Activated CD8-positive, alpha-beta memory T cell treated with anti-CD3 and anti-CD28 coated beads, Interleukin-2, amount 10 ng/mL, durations not matched to agents 7 days and 5 days (primary cell): ENCODE data around the gene ZNF24. TPM values are rescaled to one million over a fixed set of nuclear protein-coding genes. Genes with fewer than 3 reads are reported as not detected.

Experiments
- ATAC-seq: fragments of 150-1000 bp; cut with Tn5 transposase; one replicate; pipeline ENCODE4 v1.10.0; 2021; ENCODE audit warnings: moderate library complexity
- CTCF ChIA-PET: fragments of 350-600 bp; sonication (Branson Sonifier 250); formaldehyde crosslinking; loops from one replicate; lab custom pipeline; 2021; ENCODE audit warnings: antibody characterized with exemption; lab: Charles Lee
- DNase-seq: peaks from one replicate; pipeline ENCODE4 v3.0.0-alpha.2; 2020
- H3K27ac Mint-ChIP-seq: one replicate; pipeline ENCODE4 v1.8.0; 2021; ENCODE audit warnings: mild to moderate bottlenecking, mixed read lengths
- H3K27me3 Mint-ChIP-seq: one replicate; pipeline ENCODE4 v1.8.0; 2021; ENCODE audit warnings: mixed read lengths
- H3K36me3 Mint-ChIP-seq: one replicate; pipeline ENCODE4 v1.8.0; 2021; ENCODE audit warnings: mild to moderate bottlenecking, mixed read lengths
- H3K4me1 Mint-ChIP-seq: one replicate; pipeline ENCODE4 v1.8.0; 2021; ENCODE audit warnings: mixed read lengths
- H3K4me3 Mint-ChIP-seq: one replicate; pipeline ENCODE4 v1.8.0; 2021; ENCODE audit warnings: mild to moderate bottlenecking, moderate library complexity, mixed read lengths
- H3K9me3 Mint-ChIP-seq: one replicate; pipeline ENCODE4 v1.8.0; 2022; ENCODE audit warnings: low read depth, mixed read lengths
- total RNA-seq, 2 experiments: library from RNA; stranded (reverse); gene quantifications; one replicate each; pipeline ENCODE4 v1.2.3, GENCODE V29; 2021

The ZNF24 gene
- total RNA-seq, 2 experiments from 2014 or later, result 44.2 to 51.7 TPM

- peak; percentile 56 for DNase-seq
- CTCF ChIA-PET, result no interaction called here
- H3K4me3 Mint-ChIP-seq, result peak overlapping the region; percentile 73
- peaks cover 16% of the 10 kb centered on the region for H3K27me3 Mint-ChIP-seq
- H3K4me1 Mint-ChIP-seq, result peaks cover 12% of the 10 kb centered on the region
- peak; percentile 65 for ATAC-seq
- peak overlapping the region; percentile 60 for H3K27ac Mint-ChIP-seq
- no peaks in the 10 kb centered on the region for H3K36me3 Mint-ChIP-seq
- no peaks in the 10 kb centered on the region for H3K9me3 Mint-ChIP-seq
Measured at GRCh38 chr18:35376393-35376741, 32.1 kb upstream of the ZNF24 start.

DNA sequence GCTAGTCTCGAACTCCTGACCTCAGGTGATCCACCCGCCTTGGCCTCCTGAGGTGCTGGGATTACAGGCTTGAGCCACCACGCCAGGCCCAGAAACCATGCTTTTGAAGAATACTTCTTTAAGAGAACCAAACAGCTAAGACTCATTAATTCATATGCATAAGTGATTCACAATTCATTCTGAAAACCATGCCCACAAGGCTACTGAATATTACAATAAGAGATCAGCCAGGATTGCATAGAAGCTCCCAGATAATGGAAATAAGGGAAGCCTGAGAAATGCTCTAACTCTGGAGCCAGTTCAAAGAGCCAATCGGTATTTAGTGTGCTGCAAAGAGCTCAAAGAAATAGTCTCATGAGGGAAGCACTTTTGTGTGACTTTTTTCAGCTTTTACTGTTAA is 30.5 kb upstream of the ZNF24 start:
- no peak for DNase-seq
- no peak for ATAC-seq

DNA sequence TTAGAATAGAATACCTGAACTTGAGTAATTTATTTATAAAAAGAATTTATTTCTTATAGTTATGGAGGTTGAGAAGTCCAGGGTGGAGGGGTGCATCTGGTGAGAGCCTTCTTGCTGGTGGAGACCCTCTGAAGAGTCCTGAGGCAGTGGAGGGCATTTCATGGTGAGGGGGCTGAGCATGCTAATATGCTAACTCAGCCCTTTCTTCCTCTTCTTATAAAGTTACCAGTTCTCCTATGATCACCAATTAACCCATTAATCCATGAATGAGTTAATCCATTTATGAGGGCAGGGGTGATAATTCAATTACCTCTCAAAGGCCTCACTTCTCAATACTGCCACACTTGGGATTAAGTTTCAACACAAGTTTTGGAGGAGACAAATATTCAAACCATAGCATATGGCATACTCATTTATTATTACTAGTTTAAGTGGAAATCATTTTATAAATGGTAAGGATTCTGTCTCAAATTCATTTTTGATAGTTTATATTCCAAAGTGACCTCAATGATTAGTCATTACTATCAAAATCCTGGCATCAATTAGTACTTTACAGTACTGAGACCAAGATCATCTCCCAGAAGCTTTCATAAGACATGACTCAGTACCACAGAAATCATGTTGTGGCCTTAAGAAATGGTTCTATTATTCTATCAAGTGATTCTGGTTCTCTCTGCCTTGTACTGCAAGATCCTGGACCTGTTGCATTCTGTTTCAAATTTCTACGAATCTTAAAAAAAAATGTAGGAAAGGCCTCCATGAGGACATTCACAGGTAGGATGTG is 27.4 kb upstream of the ZNF24 start:
- Mint-ChIP-seq H3K4me1 (peaks cover 11% of the 10 kb centered on the region), H3K36me3 (no peaks in the 10 kb centered on the region), H3K27me3 (no peaks in the 10 kb centered on the region), H3K27ac (no peak overlapping the region), H3K9me3 (no peaks in the 10 kb centered on the region), H3K4me3 (no peak overlapping the region)
- no peak for ATAC-seq
- no peak for DNase-seq
- CTCF ChIA-PET, result interaction anchor here (1.7 to 2.9 kb wide), 2 partner anchors 15 to 16 kb away, joined by 4 to 10 read pairs; no protein-coding TSS in a partner anchor

More for the DNA sequence above, 30.5 kb upstream of the ZNF24 start:
- Mint-ChIP-seq H3K36me3 (no peaks in the 10 kb centered on the region), H3K4me1 (peaks cover 12% of the 10 kb centered on the region), H3K4me3 (no peak overlapping the region), H3K27ac (no peak overlapping the region), H3K9me3 (no peaks in the 10 kb centered on the region), H3K27me3 (peaks cover 16% of the 10 kb centered on the region)
- CTCF ChIA-PET, result interaction anchor here (1.0 kb wide), 1 partner anchor 143 kb away, joined by 3 read pairs; no protein-coding TSS in a partner anchor

GRCh38 chr18:35369126-35369525 is 24.9 kb upstream of the ZNF24 start:
- Mint-ChIP-seq H3K27ac (no peak overlapping the region), H3K9me3 (no peaks in the 10 kb centered on the region), H3K4me1 (peaks cover 4% of the 10 kb centered on the region), H3K27me3 (no peaks in the 10 kb centered on the region), H3K4me3 (no peak overlapping the region), H3K36me3 (no peaks in the 10 kb centered on the region)
- DNase-seq, result no peak
- CTCF ChIA-PET, result no interaction called here
- ATAC-seq, result no peak

- DNase-seq (no peak), ATAC-seq (no peak)
- Mint-ChIP-seq H3K4me1 (peaks cover 4% of the 10 kb centered on the region), H3K9me3 (no peaks in the 10 kb centered on the region), H3K36me3 (no peaks in the 10 kb centered on the region), H3K27ac (no peak overlapping the region), H3K4me3 (no peak overlapping the region), H3K27me3 (no peaks in the 10 kb centered on the region)
- CTCF ChIA-PET, result no interaction called here
Measured at GRCh38 chr18:35368595-35368994, 24.4 kb upstream of the ZNF24 start.

GRCh38 chr18:35362531-35362930 is 18.3 kb upstream of the ZNF24 start:
- Mint-ChIP-seq H3K4me1 (no peaks in the 10 kb centered on the region), H3K27me3 (no peaks in the 10 kb centered on the region), H3K36me3 (no peaks in the 10 kb centered on the region), H3K4me3 (no peak overlapping the region), H3K27ac (no peak overlapping the region), H3K9me3 (no peaks in the 10 kb centered on the region)
- no peak for DNase-seq
- ATAC-seq, result no peak
- CTCF ChIA-PET, result interaction anchor here (1.0 kb wide), 1 partner anchor 24 kb away, joined by 3 read pairs; no protein-coding TSS in a partner anchor

DNA sequence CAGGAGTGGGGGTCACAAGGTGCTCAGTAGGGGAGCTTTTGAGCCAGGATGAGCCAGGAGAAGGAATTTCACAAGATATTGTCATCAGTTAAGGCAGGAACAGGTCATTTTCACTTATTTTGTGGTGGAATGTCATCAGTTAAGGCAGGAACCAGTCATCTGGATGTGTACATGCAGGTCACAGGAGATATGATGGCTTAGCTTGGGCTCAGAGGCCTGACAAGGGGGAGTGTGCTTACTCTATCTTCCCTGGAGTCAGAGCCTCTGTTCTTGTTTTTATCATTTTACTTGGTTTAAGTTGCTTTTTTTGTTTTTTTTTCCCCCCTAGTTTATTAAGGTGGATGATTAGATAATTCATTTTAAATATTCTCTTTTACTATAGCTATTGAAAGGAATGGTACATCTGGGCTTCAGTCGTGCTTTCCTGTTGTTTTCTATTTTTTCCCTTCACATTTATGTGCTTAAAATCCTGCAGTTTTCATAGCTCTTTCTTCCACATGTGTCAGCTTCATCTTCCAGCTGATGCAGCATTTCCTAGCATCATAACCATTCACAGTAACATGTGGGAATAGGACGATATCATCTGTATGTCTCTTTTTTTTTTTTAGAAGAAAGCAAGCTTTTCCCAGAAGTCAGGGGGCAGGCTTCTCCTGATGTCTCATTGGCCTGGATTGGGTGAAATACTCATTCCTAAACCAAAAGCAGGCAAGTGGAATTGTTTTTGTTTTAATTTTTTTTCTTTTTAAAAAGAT is 17.5 kb upstream of the ZNF24 start:
- ATAC-seq (no peak), DNase-seq (no peak)
- Mint-ChIP-seq H3K27me3 (no peaks in the 10 kb centered on the region), H3K9me3 (no peaks in the 10 kb centered on the region), H3K4me3 (no peak overlapping the region), H3K36me3 (no peaks in the 10 kb centered on the region), H3K4me1 (no peaks in the 10 kb centered on the region), H3K27ac (no peak overlapping the region)
- CTCF ChIA-PET, result interaction anchor here (1.0 kb wide), 1 partner anchor 25 kb away, joined by 3 read pairs; no protein-coding TSS in a partner anchor

GRCh38 chr18:35355140-35355618 is 11.0 kb upstream of the ZNF24 start:
- no peaks in the 10 kb centered on the region for H3K27me3 Mint-ChIP-seq
- no peaks in the 10 kb centered on the region for H3K4me1 Mint-ChIP-seq
- peaks cover 6% of the 10 kb centered on the region for H3K9me3 Mint-ChIP-seq
- ATAC-seq (peak; percentile 76), DNase-seq (peak; percentile 67)
- CTCF ChIA-PET, result interaction anchor here (0.6 to 3.2 kb wide), 6 partner anchors 9 to 124 kb away, joined by 3 to 37 read pairs (median 4); partner anchors contain the start of gene ZNF24
- no peak overlapping the region for H3K4me3 Mint-ChIP-seq
- H3K36me3 Mint-ChIP-seq, result peaks cover 7% of the 10 kb centered on the region
- H3K27ac Mint-ChIP-seq, result no peak overlapping the region

DNA sequence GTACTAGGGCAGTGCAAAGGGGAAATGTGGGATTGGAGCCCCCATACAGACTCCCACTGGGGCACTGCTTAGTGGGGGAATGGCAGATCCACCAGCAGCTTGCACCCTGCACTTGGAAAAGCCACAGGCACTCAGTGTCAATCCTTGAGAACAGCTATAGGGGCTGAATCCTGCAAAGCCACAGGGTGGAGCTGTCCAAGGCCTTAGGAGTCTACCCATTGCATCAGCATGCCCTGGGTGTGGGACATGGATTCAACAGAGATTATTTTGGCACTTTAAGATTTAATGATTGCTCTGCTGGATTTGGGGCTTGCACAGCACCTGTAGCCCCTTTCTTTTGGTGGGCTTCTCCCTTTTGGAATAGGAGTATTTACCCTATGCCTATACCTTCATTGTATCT is 8.6 kb upstream of the ZNF24 start:
- Mint-ChIP-seq H3K27ac (no peak overlapping the region), H3K36me3 (peaks cover 7% of the 10 kb centered on the region), H3K4me3 (no peak overlapping the region), H3K27me3 (peaks cover 3% of the 10 kb centered on the region), H3K9me3 (peaks cover 6% of the 10 kb centered on the region), H3K4me1 (no peaks in the 10 kb centered on the region)
- no peak for ATAC-seq
- CTCF ChIA-PET, result no interaction called here
- DNase-seq, result no peak

- H3K27me3 Mint-ChIP-seq, result peaks cover 3% of the 10 kb centered on the region
- CTCF ChIA-PET, result no interaction called here
- no peaks in the 10 kb centered on the region for H3K4me1 Mint-ChIP-seq
Measured at GRCh38 chr18:35352283-35352682, 8.1 kb upstream of the ZNF24 start.

GRCh38 chr18:35348001-35348400 is 3.8 kb upstream of the ZNF24 start:
- Mint-ChIP-seq H3K9me3 (peaks cover 6% of the 10 kb centered on the region), H3K27ac (no peak overlapping the region), H3K36me3 (peaks cover 8% of the 10 kb centered on the region), H3K4me1 (peaks cover 16% of the 10 kb centered on the region), H3K27me3 (peaks cover 3% of the 10 kb centered on the region), H3K4me3 (no peak overlapping the region)
- DNase-seq, result no peak
- CTCF ChIA-PET, result no interaction called here
- ATAC-seq, result no peak

More at GRCh38 chr18:35352283-35352682, 8.1 kb upstream of the ZNF24 start:
- no peak overlapping the region for H3K27ac Mint-ChIP-seq
- no peak overlapping the region for H3K4me3 Mint-ChIP-seq
- DNase-seq, result no peak
- peaks cover 7% of the 10 kb centered on the region for H3K36me3 Mint-ChIP-seq
- ATAC-seq, result no peak
- peaks cover 6% of the 10 kb centered on the region for H3K9me3 Mint-ChIP-seq

GRCh38 chr18:35345950-35346349 is 1.7 kb upstream of the ZNF24 start:
- H3K9me3 Mint-ChIP-seq, result no peaks in the 10 kb centered on the region

GRCh38 chr18:35345460-35345921 is 1.3 kb upstream of the ZNF24 start:
- CTCF ChIA-PET, result interaction anchor here (1.1 to 2.5 kb wide), 7 partner anchors 8 to 115 kb away, joined by 3 to 10 read pairs (median 3); partner anchors contain the start of gene ZSCAN30
- H3K4me3 Mint-ChIP-seq, result peak overlapping the region; percentile 92
- H3K36me3 Mint-ChIP-seq, result peaks cover 19% of the 10 kb centered on the region
- peaks cover 3% of the 10 kb centered on the region for H3K27me3 Mint-ChIP-seq
- H3K4me1 Mint-ChIP-seq, result peaks cover 27% of the 10 kb centered on the region
- ATAC-seq, result no peak
- no peak for DNase-seq
- H3K9me3 Mint-ChIP-seq, result no peaks in the 10 kb centered on the region
- no peak overlapping the region for H3K27ac Mint-ChIP-seq

More at GRCh38 chr18:35345950-35346349, 1.7 kb upstream of the ZNF24 start:
- CTCF ChIA-PET, result interaction anchor here (1.2 to 2.5 kb wide), 3 partner anchors 10 to 56 kb away, joined by 3 to 10 read pairs (median 5); partner anchors contain the start of gene ZSCAN30
- Mint-ChIP-seq H3K4me1 (peaks cover 25% of the 10 kb centered on the region), H3K27ac (no peak overlapping the region), H3K4me3 (no peak overlapping the region), H3K27me3 (peaks cover 3% of the 10 kb centered on the region), H3K36me3 (peaks cover 14% of the 10 kb centered on the region)
- ATAC-seq (no peak), DNase-seq (no peak)
